CD4-positive, alpha-beta T cell treated with Interleukin-2 at 100 ng/mL for 4 hours (primary cell): ENCODE data around the gene C1orf185.
A peak's percentile ranks its signal among the peaks of the same experiment; 100 is the strongest.
"Not testable (repeated sequence)": the region's sequence is repeated elsewhere in the genome, so short reads cannot be mapped to it uniquely, and the experiment has no call there.

Experiments
- DNase-seq: peaks from one replicate; pipeline ENCODE4 v3.0.0-alpha.2; 2020; ENCODE audit warnings: low spot score

The C1orf185 gene

DNA sequence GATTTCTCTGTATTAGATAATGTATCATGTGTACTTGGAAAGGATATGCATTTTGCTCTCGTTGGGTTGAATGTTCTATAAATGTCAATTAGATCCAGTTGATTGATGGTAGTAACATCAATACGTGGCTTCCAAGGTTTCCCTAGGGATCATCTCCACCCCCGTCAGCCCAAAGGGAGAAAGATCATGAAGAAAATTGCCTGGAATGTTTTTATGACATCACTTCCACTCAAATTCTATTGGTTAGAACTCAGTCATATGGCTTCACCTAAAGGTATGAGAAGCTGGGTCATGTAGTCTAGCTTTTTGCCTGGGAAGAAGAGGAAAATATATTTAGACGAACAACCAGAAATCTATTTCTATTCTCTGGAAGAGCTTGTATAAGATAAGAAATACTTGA lies at the start of gene C1orf185:
C1orf185 (plus strand) TSS at position 253 of the 400 bp plus-strand sequence; CDS start at position 259, 6 bp downstream.
- DNase-seq, result no peak

- DNase-seq, result peak; percentile 27
Observed at GRCh38 chr1:51058858-51059257, 43.2 kb upstream of the C1orf185 start.

- no peak for DNase-seq
Observed at GRCh38 chr1:51061231-51061918, 40.7 kb upstream of the C1orf185 start.

DNA sequence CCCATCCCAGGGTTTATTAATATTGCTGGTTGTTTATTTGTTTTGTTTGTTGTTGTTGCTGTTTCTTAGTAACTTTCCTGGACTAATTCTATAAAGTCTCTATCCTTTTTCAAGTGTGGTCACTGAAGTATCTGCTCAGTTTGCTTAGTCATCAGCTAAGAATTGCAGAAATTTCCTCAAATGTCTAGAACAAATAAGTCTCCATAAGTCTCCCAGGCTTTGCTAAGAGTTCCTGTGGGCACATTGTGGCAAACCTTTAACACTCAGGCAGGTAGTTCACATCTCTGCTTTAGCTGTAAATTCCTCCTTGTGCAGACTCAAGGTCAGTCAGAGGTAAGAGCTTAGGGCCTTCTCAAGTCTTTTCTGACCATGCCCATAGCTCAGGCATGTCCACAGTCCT lies 38.9 kb upstream of the C1orf185 start:
- no peak for DNase-seq

DNA sequence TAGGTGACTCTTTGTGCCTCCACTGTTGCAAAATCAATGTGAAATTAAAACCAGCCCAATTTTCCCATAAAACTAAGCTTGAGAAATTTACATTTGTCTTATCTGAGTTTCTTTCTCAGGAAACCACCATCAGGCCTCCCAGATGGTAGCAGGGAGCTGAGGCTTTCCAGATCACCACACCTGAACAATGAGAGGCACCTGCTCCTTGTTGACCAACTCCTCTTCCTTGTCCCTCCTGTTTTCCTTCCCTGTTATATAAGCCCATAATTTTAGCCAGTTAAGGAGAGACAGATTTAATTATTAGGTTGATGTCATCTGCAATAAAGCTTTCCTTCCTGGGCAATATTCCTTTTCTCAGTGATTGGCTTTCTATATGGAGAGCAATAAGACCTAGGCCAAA lies 32.0 kb upstream of the C1orf185 start:
- no peak for DNase-seq

DNA sequence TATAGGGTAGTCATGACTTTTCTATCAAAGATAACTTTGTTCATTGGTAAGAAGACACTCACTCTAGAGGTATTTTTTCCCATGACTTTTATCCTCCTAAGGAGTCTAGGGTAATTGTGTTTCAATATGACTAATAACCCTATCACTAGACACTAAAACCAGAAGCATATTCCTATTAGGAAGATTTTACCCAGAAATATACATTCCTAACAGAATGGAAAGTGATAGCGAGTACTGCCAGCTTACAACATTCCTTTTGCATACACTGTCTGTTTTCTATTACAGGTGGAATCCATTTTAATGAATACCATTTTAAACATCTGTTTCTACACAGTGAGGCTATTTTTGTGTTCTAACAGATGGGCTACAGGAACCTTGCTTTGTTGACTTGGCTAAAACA lies 31.4 kb upstream of the C1orf185 start:
- no peak for DNase-seq

DNA sequence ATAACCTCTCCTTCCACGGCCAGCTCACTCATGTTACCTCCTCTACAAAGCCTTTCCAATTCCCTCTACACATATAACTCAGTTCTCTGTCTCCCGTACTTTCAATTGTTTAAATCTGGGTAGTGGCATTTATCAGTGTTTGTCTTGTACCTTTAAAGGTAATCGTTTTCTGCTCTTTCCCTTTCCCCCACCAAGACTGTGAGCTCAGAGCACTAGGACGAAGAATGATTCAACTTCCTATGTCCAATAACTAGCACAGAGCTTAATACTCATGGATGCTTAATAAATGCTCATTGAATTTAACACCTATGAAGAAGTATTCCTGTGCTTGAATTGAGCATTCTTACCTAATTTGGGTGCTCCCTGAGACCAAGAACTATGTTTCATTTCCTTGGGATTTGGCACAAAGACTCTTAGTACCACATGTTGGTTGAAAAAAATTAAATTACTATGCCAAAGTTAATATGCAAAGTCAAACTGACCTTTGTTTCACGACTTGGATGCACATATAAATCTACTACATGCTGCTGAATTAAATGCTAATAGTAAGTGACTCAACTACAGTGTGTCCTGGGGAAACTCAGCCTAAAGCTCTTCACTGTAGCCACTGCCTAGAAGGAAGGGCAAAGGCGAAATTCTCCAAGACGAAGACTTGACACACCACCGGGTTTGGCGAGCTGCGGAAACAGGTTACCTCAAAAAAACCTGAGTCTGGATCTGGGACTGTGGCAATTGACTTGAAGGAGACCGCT lies 30.6 kb upstream of the C1orf185 start:
- DNase-seq, result no peak

DNA sequence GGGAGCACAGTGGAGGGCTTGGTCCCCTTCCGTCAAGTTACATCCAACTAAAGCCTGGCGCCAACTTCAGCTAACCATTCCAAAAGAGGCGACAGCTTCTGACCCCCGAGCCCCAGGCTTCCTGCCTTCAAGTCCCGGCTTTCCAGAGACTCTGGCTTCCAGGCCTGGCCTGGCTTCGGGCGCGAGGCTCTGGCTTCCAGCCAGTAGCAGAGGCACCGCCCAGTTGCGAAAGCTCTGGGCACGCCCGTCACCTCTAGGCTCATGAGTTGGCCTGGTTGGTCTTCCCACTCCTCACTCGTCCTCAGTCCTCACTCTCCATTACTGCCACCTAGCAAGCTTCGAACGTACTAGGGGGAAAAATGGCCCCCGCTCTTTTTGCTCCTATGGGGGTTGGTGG lies 30.0 kb upstream of the C1orf185 start:
- DNase-seq, result no peak

GRCh38 chr1:51072651-51073050 lies 29.4 kb upstream of the C1orf185 start:
- no peak for DNase-seq

DNA sequence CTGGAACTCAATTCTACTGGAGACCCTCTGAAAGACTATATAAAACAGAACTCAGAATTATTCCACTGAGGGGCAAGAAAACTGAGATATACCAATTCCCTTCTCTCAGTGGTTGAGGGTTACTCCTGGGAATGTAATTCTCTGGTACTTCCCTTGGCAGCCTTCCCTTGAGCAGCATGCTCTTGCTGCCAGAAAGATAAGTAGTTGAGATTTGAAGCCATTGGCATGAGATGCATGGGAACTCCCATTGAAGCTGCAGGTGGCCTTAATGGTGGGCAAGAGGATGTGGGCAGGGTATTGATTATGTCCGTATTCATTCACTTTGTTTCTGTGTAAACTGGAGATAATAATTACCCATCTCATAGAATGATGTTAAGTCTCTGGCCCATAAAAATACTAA lies 28.6 kb upstream of the C1orf185 start:
- no peak for DNase-seq

DNA sequence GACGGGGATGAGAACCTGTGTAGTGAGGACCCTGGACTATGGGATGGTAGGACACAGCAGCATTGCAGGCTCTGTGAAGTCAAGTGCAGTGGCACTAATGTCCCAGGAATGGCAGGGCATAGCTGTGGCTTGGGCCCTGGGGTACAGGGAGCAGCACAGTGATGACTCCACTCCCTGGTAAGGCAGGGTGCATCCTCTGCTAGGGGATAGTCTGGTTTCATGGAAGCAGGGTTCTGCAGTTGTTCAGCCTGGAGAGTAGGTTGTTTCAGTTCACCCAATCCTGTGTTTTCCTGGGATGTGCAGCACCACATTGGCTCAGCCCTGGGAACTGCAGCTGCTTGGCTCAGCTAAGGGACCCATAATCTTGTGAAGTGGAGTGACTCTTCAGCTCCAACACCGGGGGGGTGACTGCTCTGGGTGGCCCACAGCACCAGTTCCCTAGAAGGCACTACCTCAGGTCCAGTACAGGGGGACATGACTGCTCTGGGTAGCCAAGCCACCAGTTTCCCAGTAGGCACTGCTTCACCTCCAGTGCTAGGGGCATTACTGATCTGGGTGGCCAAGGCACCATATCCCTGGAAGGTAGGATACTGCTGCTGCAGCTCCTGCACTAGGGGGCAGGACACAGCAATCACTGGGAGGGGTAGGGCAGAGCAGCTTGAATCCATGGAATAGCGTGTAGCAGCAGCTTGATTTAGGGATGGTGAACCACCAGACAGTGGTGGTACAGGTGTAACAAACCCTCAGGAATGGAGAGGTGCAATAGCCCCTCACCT lies 15.3 kb upstream of the C1orf185 start:
- DNase-seq, result no peak

GRCh38 chr1:51088474-51088873 lies 13.6 kb upstream of the C1orf185 start:
- no peak for DNase-seq

DNA sequence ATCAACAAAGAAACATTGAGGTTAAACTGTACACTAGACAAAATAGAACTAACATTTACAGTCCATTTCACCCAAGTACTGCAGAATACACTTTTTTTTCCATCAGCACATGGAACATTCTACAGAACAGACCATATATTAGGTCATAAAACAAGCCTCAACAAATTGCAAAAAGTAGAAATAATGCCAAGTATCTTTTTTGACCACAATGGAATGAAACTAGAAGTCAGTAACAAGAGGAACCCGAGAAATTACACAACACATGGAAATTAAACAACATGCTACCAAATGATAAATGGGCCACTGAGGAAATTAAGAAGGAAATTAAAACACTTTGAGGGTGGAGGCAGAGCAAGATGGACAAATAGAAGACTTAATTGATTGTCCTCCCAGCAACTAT lies 8.4 kb upstream of the C1orf185 start:
- DNase-seq, result no peak

- no peak for DNase-seq
Observed at GRCh38 chr1:51097171-51097570, 4.9 kb upstream of the C1orf185 start.

DNA sequence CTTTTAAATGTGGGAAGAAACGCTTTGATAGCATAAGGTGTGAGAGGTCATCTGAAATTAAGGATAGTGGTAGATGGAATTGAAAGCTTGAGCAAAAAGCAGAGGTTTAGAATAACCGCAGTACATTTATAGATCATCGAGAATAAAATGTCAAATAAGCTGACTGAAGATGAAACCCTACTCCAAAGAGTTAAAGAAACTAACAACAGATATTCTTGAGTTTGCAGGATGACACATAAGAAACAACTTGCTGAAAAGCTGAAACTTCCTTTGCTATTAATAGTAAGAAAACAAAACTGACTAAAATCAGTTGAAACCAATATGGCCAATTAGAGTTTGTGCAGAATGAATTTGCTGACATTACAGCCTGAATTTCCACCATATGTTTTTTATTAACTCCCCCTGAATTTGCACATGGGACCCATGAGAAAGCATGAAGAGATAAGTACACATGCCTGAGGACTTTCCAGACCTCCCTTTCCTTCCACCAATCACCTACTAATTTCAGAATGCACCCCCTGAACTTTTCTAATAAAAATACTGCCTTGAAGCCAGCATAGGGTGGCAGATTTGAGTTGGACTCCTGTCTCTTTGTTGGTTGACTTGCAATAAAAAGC lies 1.7 kb upstream of the C1orf185 start:
- DNase-seq, result no peak

- DNase-seq, result no peak
Observed at GRCh38 chr1:51114137-51114536, 12.1 kb downstream of the C1orf185 start.

DNA sequence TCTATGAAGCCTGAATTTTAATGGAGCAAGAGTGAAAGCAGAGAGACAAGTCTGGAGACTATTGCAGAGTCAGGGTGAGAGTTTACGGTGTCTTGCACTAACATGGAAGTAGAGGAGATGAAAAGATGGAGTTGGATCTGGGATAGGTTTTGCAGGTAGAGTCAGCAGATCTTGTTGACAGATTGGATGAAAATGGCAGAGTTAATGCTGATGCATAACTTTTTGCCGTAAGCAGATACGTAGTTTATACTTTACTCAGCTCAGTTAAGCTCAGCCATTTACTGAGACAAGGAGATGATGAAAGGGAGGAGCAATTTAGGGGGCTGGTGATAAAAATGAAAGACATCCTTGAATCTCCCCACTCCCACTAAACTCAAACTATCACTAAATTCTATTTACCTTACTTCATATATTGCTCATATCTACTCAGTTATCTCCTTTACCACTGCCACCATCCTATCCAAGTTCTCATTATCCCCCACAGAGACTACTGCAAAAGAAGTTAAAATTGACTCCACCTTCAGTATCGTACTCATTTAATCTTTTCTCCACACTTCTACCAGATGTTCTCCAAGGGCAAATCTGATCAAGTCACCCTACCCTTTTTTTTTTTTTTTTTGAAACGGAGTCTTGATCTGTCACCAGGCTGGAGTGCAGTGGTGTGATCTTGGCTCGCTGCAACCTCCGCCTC lies 13.8 kb downstream of the C1orf185 start:
- DNase-seq, result no peak

GRCh38 chr1:51119331-51119730 lies 17.3 kb downstream of the C1orf185 start:
- DNase-seq, result no peak

DNA sequence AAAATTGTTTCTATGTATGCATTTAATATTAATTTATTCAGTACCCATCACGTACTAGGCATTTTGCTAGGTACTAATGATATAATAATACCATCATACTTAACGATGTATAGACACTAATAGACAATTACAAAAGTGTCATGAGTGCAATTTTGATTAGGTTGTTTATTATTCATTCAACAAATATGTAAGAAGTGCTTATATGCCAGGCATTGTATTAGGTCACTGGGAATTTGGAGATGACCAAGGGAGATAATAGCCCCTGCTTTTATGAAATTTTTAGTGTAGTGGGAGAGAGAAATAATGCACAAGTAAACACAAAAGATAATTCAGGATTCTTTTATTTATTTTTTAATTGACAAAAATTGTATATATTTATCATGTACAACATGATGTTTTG lies 18.6 kb downstream of the C1orf185 start:
- DNase-seq, result no peak

GRCh38 chr1:51127152-51127551 lies 25.1 kb downstream of the C1orf185 start:
- not testable (repeated sequence) for DNase-seq

- no peak for DNase-seq
Observed at GRCh38 chr1:51131185-51131584, 29.2 kb downstream of the C1orf185 start.

- DNase-seq, result no peak
Observed at GRCh38 chr1:51133045-51133444, 31.0 kb downstream of the C1orf185 start.
